ENCODE data around the gene GNG7.
A peak's percentile ranks its signal among the peaks of the same experiment; 100 is the strongest.
"Not testable (repeated sequence)": the region's sequence is repeated elsewhere in the genome, so short reads cannot be mapped to it uniquely, and the experiment has no call there.

The GNG7 gene

GRCh38 chr19:2665103-2665502, 37.4 kb downstream of the GNG7 start:
- Histone ChIP-seq H3K4me1 (peaks cover 74% of the 10 kb centered on the region), H3K4me2 (peak overlapping the region; percentile 85), H3K27me3 (no peaks in the 10 kb centered on the region), H3K27ac (peak overlapping the region; percentile 77), H4K20me1 (peaks cover 98% of the 10 kb centered on the region), H3K9ac (peak overlapping the region; percentile 60), H3K36me3 (peaks cover 76% of the 10 kb centered on the region), H3K4me3 (no peak overlapping the region), H3K9me3 (peaks cover 21% of the 10 kb centered on the region)
- no peak for TF ChIP-seq Cebpa-rat (IDR thresholded peaks at IDR 0.05)

DNA sequence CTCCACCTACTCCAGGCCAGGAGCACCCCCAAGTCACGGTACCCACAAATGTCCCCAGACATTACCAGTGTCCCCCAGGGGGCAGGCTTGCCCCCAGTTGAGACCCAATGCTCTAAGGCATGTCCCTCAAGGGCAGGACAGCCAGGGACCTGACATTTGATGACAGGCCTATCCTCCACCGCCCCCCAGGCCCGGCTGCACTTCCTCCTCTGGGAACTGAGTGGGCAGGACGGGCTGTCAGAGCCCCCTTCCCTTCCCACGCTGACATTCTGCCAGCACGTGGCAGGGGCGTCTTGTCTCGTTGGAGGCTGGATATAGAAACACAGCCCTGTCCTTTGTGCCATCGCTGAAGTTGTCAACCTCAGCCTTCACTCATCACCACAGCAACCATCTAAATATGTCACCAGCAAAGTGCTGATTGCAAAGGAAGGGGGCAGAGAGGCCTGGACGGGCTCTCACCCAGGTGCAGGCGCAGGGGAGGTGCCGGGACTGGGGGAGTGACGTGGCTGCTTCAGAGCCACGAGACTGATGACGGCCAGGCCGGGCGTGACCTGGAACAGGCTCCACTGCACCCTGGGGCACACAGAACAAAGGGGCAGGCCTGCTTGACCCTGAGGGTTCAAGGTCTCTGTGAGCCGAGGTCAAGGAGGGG, 38.4 kb downstream of the GNG7 start:
- H4K20me1 ChIP-seq: peaks cover 91% of the 10 kb centered on the region
- H3K9ac ChIP-seq: peak overlapping the region; percentile 60
- peak overlapping the region; percentile 77 for H3K27ac ChIP-seq
- peaks cover 21% of the 10 kb centered on the region for H3K9me3 ChIP-seq
- H3K4me2 ChIP-seq: peak overlapping the region; percentile 85
- H3K36me3 ChIP-seq: peaks cover 76% of the 10 kb centered on the region
- H3K27me3 ChIP-seq: no peaks in the 10 kb centered on the region
- H3K4me3 ChIP-seq: peak overlapping the region; percentile 27
- no peak for TF ChIP-seq Cebpa-rat (IDR thresholded peaks at IDR 0.05)
- peaks cover 68% of the 10 kb centered on the region for H3K4me1 ChIP-seq

DNA sequence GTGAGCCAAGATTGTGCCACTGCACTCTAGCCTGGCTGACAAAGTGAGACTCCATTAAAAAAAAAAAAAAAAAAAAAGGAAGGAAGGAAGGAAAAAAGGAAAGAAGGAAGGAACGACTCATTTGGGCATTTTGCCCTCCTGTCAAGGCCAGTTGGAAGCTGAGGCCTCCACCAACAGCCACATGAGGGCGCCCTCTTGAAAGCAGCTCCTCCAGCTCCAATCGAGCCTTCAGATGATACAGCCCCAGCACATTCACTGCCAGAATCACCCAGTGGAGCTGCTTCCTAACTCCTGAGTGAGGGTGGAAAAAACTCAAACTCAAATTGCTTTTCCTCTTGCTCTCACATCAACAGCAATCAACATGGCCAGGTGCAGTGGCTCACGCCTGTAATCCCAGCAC, 40.9 kb downstream of the GNG7 start:
- Histone ChIP-seq H3K27me3 (no peaks in the 10 kb centered on the region), H3K4me2 (no peak overlapping the region), H3K27ac (no peak overlapping the region), H3K9ac (no peak overlapping the region), H3K9me3 (peaks cover 21% of the 10 kb centered on the region), H3K4me1 (peaks cover 75% of the 10 kb centered on the region), H3K4me3 (no peak overlapping the region), H3K36me3 (peaks cover 70% of the 10 kb centered on the region), H4K20me1 (peaks cover 87% of the 10 kb centered on the region)
- TF ChIP-seq Cebpa-rat (IDR thresholded peaks at IDR 0.05): no peak

DNA sequence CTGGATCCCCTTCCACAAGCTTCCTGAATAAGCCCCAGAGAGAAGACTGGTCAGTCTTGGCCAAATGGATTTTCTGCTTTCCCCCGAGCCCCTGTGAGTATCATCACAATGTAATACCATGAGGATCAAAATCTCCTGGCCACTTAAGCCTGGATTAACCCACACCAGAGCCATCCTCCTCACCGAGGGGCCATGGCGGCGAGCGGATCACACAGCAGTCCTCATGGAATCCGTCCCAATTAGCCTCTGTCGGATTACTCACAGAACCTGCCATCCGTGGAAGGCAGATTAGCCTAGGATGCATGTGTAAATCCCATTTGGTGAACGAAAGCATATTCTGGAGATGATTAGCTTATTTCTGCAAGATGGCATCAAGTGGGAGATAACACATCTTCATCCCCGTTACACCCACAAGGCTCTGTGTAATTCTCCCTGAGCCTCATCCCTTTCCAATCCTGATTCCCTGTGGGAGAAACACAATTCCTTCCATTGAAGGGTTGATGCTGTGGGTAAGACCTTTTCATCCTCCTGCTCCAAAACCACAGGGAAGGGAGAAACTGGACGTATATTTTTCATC, 42.5 kb downstream of the GNG7 start:
- Histone ChIP-seq H3K9ac (no peak overlapping the region), H3K4me3 (no peak overlapping the region), H3K4me1 (peaks cover 70% of the 10 kb centered on the region), H4K20me1 (peaks cover 87% of the 10 kb centered on the region), H3K36me3 (peaks cover 59% of the 10 kb centered on the region), H3K27ac (no peak overlapping the region), H3K9me3 (peaks cover 21% of the 10 kb centered on the region), H3K27me3 (no peaks in the 10 kb centered on the region), H3K4me2 (no peak overlapping the region; the same call in 1 of the 2 replicates)
- no peak for TF ChIP-seq Cebpa-rat (IDR thresholded peaks at IDR 0.05)

- no peak for TF ChIP-seq Cebpa-rat (IDR thresholded peaks at IDR 0.05)
- Histone ChIP-seq H3K4me2 (no peak overlapping the region), H3K9ac (no peak overlapping the region), H3K27ac (no peak overlapping the region), H3K4me3 (no peak overlapping the region), H3K4me1 (peaks cover 74% of the 10 kb centered on the region), H3K27me3 (no peaks in the 10 kb centered on the region), H3K36me3 (peaks cover 39% of the 10 kb centered on the region), H3K9me3 (peaks cover 3% of the 10 kb centered on the region), H4K20me1 (peaks cover 87% of the 10 kb centered on the region)
Observed at GRCh38 chr19:2656533-2656932, 46.0 kb downstream of the GNG7 start.

GRCh38 chr19:2653710-2654707, 48.5 kb downstream of the GNG7 start:
- Histone ChIP-seq H3K27ac (peak overlapping the region; percentile 77), H3K36me3 (peaks cover 36% of the 10 kb centered on the region), H3K9me3 (no peaks in the 10 kb centered on the region), H3K4me3 (no peak overlapping the region), H3K27me3 (no peaks in the 10 kb centered on the region), H4K20me1 (peaks cover 87% of the 10 kb centered on the region), H3K4me1 (peaks cover 69% of the 10 kb centered on the region), H3K9ac (peak overlapping the region; percentile 67), H3K4me2 (peak overlapping the region; percentile 82)
- no peak for TF ChIP-seq Cebpa-rat (IDR thresholded peaks at IDR 0.05)

DNA sequence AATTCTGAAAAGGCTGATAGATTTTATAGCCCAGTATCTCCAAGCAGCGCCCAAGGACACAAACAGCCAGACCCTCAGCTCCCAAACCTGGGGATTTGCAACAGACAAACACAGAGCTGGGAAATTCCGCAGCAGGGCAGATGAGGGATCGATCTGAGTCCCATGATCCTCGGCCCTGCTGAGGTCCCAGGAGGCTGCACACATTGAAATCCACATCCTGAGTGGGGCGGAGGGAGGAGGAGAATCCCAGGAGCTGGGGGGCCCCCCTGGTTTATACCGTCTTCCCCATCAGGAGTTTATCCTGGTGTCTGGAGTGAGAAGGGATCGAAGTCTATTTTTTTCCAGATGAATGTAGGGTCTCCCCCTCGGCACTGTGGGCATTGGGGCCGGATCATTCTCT, 49.3 kb downstream of the GNG7 start:
- Histone ChIP-seq H3K4me3 (no peak overlapping the region), H3K4me1 (peaks cover 61% of the 10 kb centered on the region), H4K20me1 (peaks cover 88% of the 10 kb centered on the region), H3K27ac (peak overlapping the region; percentile 77), H3K9me3 (no peaks in the 10 kb centered on the region), H3K27me3 (no peaks in the 10 kb centered on the region), H3K9ac (peak overlapping the region; percentile 67), H3K4me2 (peak overlapping the region; percentile 82), H3K36me3 (peaks cover 34% of the 10 kb centered on the region)
- TF ChIP-seq Cebpa-rat (IDR thresholded peaks at IDR 0.05): no peak

DNA sequence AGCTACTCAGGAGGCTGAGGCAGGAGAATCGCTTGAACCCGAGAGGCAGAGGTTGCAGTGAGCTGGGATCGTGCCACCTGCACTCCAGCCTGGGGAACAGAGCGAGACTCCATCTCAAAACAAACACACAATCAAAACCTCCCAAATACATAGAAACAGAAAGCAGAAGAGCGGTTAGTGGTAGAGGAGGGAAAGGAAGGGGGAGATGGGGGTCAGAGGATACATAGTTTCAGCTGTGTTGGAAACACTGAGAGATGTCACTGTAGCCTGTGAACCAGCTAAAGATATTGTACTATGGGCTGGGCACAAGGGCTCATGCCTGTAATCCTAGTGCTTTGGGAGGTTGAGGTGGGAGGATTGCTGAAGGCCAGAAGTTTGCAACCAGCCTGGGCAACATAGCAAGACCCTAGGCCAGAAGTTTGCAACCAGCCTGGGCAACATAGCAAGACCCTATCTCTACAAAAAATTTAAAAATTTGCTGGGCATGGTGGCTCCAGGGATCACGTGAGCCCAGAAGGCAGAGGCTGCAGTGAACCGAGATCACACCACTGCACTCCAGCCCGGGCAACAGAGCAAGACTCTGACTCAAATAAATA, 49.9 kb downstream of the GNG7 start:
- Histone ChIP-seq H3K9ac (peak overlapping the region; percentile 67), H3K36me3 (peaks cover 28% of the 10 kb centered on the region), H3K4me2 (peak overlapping the region; percentile 82), H3K27me3 (no peaks in the 10 kb centered on the region), H4K20me1 (peaks cover 88% of the 10 kb centered on the region), H3K27ac (peak overlapping the region; percentile 77; the same call in 1 of the 2 replicates), H3K4me1 (peaks cover 55% of the 10 kb centered on the region), H3K4me3 (no peak overlapping the region), H3K9me3 (no peaks in the 10 kb centered on the region)
- no peak for TF ChIP-seq Cebpa-rat (IDR thresholded peaks at IDR 0.05)

GRCh38 chr19:2651002-2651733, 51.3 kb downstream of the GNG7 start:
- H3K4me2 ChIP-seq: peak overlapping the region; percentile 82; the same call in 1 of the 2 replicates
- peaks cover 21% of the 10 kb centered on the region for H3K36me3 ChIP-seq
- H3K4me1 ChIP-seq: peaks cover 68% of the 10 kb centered on the region
- H3K27ac ChIP-seq: peak overlapping the region; percentile 47
- H3K27me3 ChIP-seq, H3K9ac ChIP-seq, H3K4me3 ChIP-seq, H3K9me3 ChIP-seq: not testable (repeated sequence)
- peaks cover 89% of the 10 kb centered on the region for H4K20me1 ChIP-seq
